Measurements from ENCODE around the gene CCDC107. TPM values are rescaled to one million over a fixed set of nuclear protein-coding genes. Genes with fewer than 3 reads are reported as not detected.
A peak's percentile ranks its signal among the peaks of the same experiment; 100 is the strongest.

Gene CCDC107
- total RNA-seq, 1 experiment from 2014 or later, result 34.9 TPM

DNA sequence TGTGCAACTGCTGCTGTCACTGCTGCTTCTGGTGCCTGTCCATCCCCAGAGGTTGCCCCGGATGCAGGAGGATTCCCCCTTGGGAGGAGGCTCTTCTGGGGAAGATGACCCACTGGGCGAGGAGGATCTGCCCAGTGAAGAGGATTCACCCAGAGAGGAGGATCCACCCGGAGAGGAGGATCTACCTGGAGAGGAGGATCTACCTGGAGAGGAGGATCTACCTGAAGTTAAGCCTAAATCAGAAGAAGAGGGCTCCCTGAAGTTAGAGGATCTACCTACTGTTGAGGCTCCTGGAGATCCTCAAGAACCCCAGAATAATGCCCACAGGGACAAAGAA lies 15.9 kb downstream of the CCDC107 start:
- no peak overlapping the region for H3K27ac ChIP-seq (ENCODE audit: low read length)
- no peaks in the 10 kb centered on the region for H3K9me3 ChIP-seq (ENCODE audit: low read length)
- no peaks in the 10 kb centered on the region for H3F3A ChIP-seq (ENCODE audit: low read length, unreplicated experiment)
- no peak for ATAC-seq
- no TSS peak for BruUV-seq (replicated peaks)
- ChIA-PET CTCF (no interaction called here), POLR2A (ENCODE audit: unreplicated experiment) (no interaction called here)
- TF ChIP-seq EZH2 (IDR thresholded peaks at IDR 0.05; ENCODE audit: low read length, unreplicated experiment) (no peak), EZH2phosphoT487 (IDR thresholded peaks at IDR 0.05; ENCODE audit: borderline replicate concordance, low read length) (no peak)
- TF ChIP-seq, protein P1, sequence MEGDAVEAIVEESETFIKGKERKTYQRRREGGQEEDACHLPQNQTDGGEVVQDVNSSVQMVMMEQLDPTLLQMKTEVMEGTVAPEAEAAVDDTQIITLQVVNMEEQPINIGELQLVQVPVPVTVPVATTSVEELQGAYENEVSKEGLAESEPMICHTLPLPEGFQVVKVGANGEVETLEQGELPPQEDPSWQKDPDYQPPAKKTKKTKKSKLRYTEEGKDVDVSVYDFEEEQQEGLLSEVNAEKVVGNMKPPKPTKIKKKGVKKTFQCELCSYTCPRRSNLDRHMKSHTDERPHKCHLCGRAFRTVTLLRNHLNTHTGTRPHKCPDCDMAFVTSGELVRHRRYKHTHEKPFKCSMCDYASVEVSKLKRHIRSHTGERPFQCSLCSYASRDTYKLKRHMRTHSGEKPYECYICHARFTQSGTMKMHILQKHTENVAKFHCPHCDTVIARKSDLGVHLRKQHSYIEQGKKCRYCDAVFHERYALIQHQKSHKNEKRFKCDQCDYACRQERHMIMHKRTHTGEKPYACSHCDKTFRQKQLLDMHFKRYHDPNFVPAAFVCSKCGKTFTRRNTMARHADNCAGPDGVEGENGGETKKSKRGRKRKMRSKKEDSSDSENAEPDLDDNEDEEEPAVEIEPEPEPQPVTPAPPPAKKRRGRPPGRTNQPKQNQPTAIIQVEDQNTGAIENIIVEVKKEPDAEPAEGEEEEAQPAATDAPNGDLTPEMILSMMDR (conservative IDR thresholded peaks at IDR 0.05; ENCODE audit: low read depth, low read length), result no peak
- H3K4me3 ChIP-seq (ENCODE audit: low read length), result no peak overlapping the region
- no peaks in the 10 kb centered on the region for H4K20me1 ChIP-seq (ENCODE audit: low read length)
- DNase-seq, result no peak
- no peak overlapping the region for H2AFZ ChIP-seq (ENCODE audit: low read length)
- H3K4me2 ChIP-seq (ENCODE audit: low read length), result no peak overlapping the region
- H3K4me1 ChIP-seq (ENCODE audit: insufficient read depth, low read length), result peaks cover 15% of the 10 kb centered on the region
- H3K79me2 ChIP-seq (ENCODE audit: low read length), result no peaks in the 10 kb centered on the region
- no peaks in the 10 kb centered on the region for H3K36me3 ChIP-seq (ENCODE audit: low read depth, low read length)
- H3K9me2 ChIP-seq (replicated peaks; ENCODE audit: low read length), result no peaks in the 10 kb centered on the region
- H3K27me3 ChIP-seq (ENCODE audit: low read length), result no peaks in the 10 kb centered on the region
- no peak overlapping the region for H3K9ac ChIP-seq (ENCODE audit: low read length)
- intact Hi-C loops (cut with micrococcal nuclease), result no loop called here

DNA sequence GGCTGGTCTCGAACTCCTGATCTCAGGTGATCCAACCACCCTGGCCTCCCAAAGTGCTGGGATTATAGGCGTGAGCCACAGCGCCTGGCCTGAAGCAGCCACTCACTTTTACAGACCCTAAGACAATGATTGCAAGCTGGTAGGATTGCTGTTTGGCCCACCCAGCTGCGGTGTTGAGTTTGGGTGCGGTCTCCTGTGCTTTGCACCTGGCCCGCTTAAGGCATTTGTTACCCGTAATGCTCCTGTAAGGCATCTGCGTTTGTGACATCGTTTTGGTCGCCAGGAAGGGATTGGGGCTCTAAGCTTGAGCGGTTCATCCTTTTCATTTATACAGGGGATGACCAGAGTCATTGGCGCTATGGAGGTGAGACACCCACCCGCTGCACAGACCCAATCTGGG lies 17.1 kb downstream of the CCDC107 start:
- H3F3A ChIP-seq (ENCODE audit: low read length, unreplicated experiment), result no peaks in the 10 kb centered on the region
- POLR2A ChIA-PET (ENCODE audit: unreplicated experiment), result no interaction called here
- H3K9me2 ChIP-seq (replicated peaks; ENCODE audit: low read length), result no peaks in the 10 kb centered on the region
- TF ChIP-seq EZH2phosphoT487 (IDR thresholded peaks at IDR 0.05; ENCODE audit: borderline replicate concordance, low read length) (no peak), EZH2 (IDR thresholded peaks at IDR 0.05; ENCODE audit: low read length, unreplicated experiment) (no peak)
- TF ChIP-seq, protein P1 (conservative IDR thresholded peaks at IDR 0.05; ENCODE audit: low read depth, low read length), result no peak
- H3K4me1 ChIP-seq (ENCODE audit: insufficient read depth, low read length), result peaks cover 6% of the 10 kb centered on the region; the same call in 1 of the 2 replicates
- H3K9ac ChIP-seq (ENCODE audit: low read length), result no peak overlapping the region
- no TSS peak for BruUV-seq (replicated peaks)
- H3K79me2 ChIP-seq (ENCODE audit: low read length), result no peaks in the 10 kb centered on the region
- no peak overlapping the region for H2AFZ ChIP-seq (ENCODE audit: low read length)
- intact Hi-C loops (cut with micrococcal nuclease), result no loop called here
- H3K9me3 ChIP-seq (ENCODE audit: low read length), result no peaks in the 10 kb centered on the region
- H3K27me3 ChIP-seq (ENCODE audit: low read length), result no peaks in the 10 kb centered on the region
- CTCF ChIA-PET, result interaction anchor here (0.6 kb wide), 1 partner anchor 1648 kb away, joined by 3 read pairs; no protein-coding TSS in a partner anchor
- H3K36me3 ChIP-seq (ENCODE audit: low read depth, low read length), result no peaks in the 10 kb centered on the region
- no peak overlapping the region for H3K27ac ChIP-seq (ENCODE audit: low read length)
- DNase-seq (no peak), ATAC-seq (no peak)
- no peaks in the 10 kb centered on the region for H4K20me1 ChIP-seq (ENCODE audit: low read length)
- H3K4me2 ChIP-seq (ENCODE audit: low read length), result no peak overlapping the region
- H3K4me3 ChIP-seq (ENCODE audit: low read length), result no peak overlapping the region

DNA sequence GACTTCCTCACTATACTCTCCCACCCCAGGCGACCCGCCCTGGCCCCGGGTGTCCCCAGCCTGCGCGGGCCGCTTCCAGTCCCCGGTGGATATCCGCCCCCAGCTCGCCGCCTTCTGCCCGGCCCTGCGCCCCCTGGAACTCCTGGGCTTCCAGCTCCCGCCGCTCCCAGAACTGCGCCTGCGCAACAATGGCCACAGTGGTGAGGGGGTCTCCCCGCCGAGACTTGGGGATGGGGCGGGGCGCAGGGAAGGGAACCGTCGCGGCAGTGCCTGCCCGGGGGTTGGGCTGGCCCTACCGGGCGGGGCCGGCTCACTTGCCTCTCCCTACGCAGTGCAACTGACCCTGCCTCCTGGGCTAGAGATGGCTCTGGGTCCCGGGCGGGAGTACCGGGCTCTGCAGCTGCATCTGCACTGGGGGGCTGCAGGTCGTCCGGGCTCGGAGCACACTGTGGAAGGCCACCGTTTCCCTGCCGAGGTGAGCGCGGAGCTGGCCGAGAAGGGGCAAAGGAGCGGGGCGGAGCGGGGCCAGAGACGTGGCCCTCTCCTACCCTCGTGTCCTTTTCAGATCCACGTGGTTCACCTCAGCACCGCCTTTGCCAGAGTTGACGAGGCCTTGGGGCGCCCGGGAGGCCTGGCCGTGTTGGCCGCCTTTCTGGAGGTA lies 17.8 kb downstream of the CCDC107 start:
- no peak overlapping the region for H3K9ac ChIP-seq (ENCODE audit: low read length)

More for the DNA sequence above, 17.8 kb downstream of the CCDC107 start:
- intact Hi-C loops (cut with micrococcal nuclease), result no loop called here
- ATAC-seq (peak; percentile 35; the same call in 1 of the 2 replicates), DNase-seq (no peak)
- BruUV-seq (replicated peaks), result no TSS peak
- POLR2A ChIA-PET (ENCODE audit: unreplicated experiment), result no interaction called here
- H3K9me2 ChIP-seq (replicated peaks; ENCODE audit: low read length), result no peaks in the 10 kb centered on the region
- CTCF ChIA-PET, result interaction anchor here (0.6 kb wide), 1 partner anchor 1649 kb away, joined by 3 read pairs; no protein-coding TSS in a partner anchor
- peaks cover 6% of the 10 kb centered on the region; the same call in 1 of the 2 replicates for H3K4me1 ChIP-seq (ENCODE audit: insufficient read depth, low read length)
- TF ChIP-seq EZH2 (IDR thresholded peaks at IDR 0.05; ENCODE audit: low read length, unreplicated experiment), result no peak
- no peaks in the 10 kb centered on the region for H3K36me3 ChIP-seq (ENCODE audit: low read depth, low read length)
- no peak overlapping the region for H2AFZ ChIP-seq (ENCODE audit: low read length)
- no peaks in the 10 kb centered on the region for H3K27me3 ChIP-seq (ENCODE audit: low read length)
- no peak overlapping the region for H3K4me2 ChIP-seq (ENCODE audit: low read length)
- no peaks in the 10 kb centered on the region for H4K20me1 ChIP-seq (ENCODE audit: low read length)
- H3K79me2 ChIP-seq (ENCODE audit: low read length), result no peaks in the 10 kb centered on the region
- no peak overlapping the region for H3K27ac ChIP-seq (ENCODE audit: low read length)
- no peaks in the 10 kb centered on the region for H3K9me3 ChIP-seq (ENCODE audit: low read length)
- H3K4me3 ChIP-seq (ENCODE audit: low read length), result no peak overlapping the region
- no peaks in the 10 kb centered on the region for H3F3A ChIP-seq (ENCODE audit: low read length, unreplicated experiment)

Measured in PC-3 (cell line).